ENCODE data around the gene DHH.

GRCh38 chr12:49133590-49133989 is 39.0 kb upstream of the DHH start:
- TF ChIP-seq CTCF (conservative IDR thresholded peaks at IDR 0.05; ENCODE audit: low read length) (no peak), EZH2phosphoT487 (IDR thresholded peaks at IDR 0.05; ENCODE audit: borderline replicate concordance, low read depth, low read length) (no peak)
